HG02884 (cell line): ENCODE measurements around the gene PROS1.
"Not testable (repeated sequence)": the region's sequence is repeated elsewhere in the genome, so short reads cannot be mapped to it uniquely, and the experiment has no call there.

ENCODE experiments used
- ATAC-seq: cut with Tn5 transposase; IDR thresholded peaks from one replicate; pipeline ENCODE4 v1.9.1; 2021; ENCODE audit warnings: mild to moderate bottlenecking, moderate library complexity; ENCODE audit not compliant: unreplicated experiment

PROS1 gene

GRCh38 chr3:93979850-93980676, 6.4 kb upstream of the PROS1 start, which contains the start of gene ARL13B:
Gene ARL13B, plus strand, starts transcription at chr3:93980155. Its CDS starts 269 bp downstream, at chr3:93980424.
- peak; percentile 100 for ATAC-seq

- no peak for ATAC-seq
Measured at GRCh38 chr3:93969997-93970396, 3.7 kb downstream of the PROS1 start.

GRCh38 chr3:93969443-93969842, 4.3 kb downstream of the PROS1 start:
- ATAC-seq: no peak

- not testable (repeated sequence) for ATAC-seq
Measured at GRCh38 chr3:93965106-93965505, 8.6 kb downstream of the PROS1 start.

- no peak for ATAC-seq
Measured at GRCh38 chr3:93962798-93963197, 10.9 kb downstream of the PROS1 start.

GRCh38 chr3:93961489-93961888, 12.2 kb downstream of the PROS1 start:
- no peak for ATAC-seq

- ATAC-seq: no peak
Measured at GRCh38 chr3:93961026-93961425, 12.7 kb downstream of the PROS1 start.

GRCh38 chr3:93949958-93950357, 23.7 kb downstream of the PROS1 start:
- not testable (repeated sequence) for ATAC-seq

- ATAC-seq: not testable (repeated sequence)
Measured at GRCh38 chr3:93937485-93937884, 36.2 kb downstream of the PROS1 start.

GRCh38 chr3:93936549-93936948, 37.1 kb downstream of the PROS1 start:
- no peak for ATAC-seq

- no peak for ATAC-seq
Measured at GRCh38 chr3:93934366-93935046, 39.2 kb downstream of the PROS1 start.

GRCh38 chr3:93931597-93932229, 42.0 kb downstream of the PROS1 start:
- ATAC-seq: no peak

- no peak for ATAC-seq
Measured at GRCh38 chr3:93930041-93930440, 43.7 kb downstream of the PROS1 start.

GRCh38 chr3:93926789-93927188, 46.9 kb downstream of the PROS1 start:
- ATAC-seq: no peak

- ATAC-seq: no peak
Measured at GRCh38 chr3:93924491-93924890, 49.2 kb downstream of the PROS1 start.

- no peak for ATAC-seq
Measured at GRCh38 chr3:93923006-93923405, 50.7 kb downstream of the PROS1 start.

- not testable (repeated sequence) for ATAC-seq
Measured at GRCh38 chr3:93917546-93918029, 56.1 kb downstream of the PROS1 start.

- not testable (repeated sequence) for ATAC-seq
Measured at GRCh38 chr3:93913623-93914022, 60.1 kb downstream of the PROS1 start.

GRCh38 chr3:93911206-93911605, 62.5 kb downstream of the PROS1 start:
- ATAC-seq: no peak

- ATAC-seq: no peak
Measured at GRCh38 chr3:93910097-93910496, 63.6 kb downstream of the PROS1 start.

GRCh38 chr3:93907132-93907531, 66.6 kb downstream of the PROS1 start:
- ATAC-seq: no peak
